Activated CD4-positive, CD25-positive, alpha-beta regulatory T cell treated with anti-CD3 and anti-CD28 coated beads, Interleukin-2, amount 50 U/mL, for 16 hours (primary cell): ENCODE results near the gene TPRG1.

Experiments used
- DNase-seq: peaks from one replicate; pipeline ENCODE4 v3.0.0-alpha.2; 2020; ENCODE audit warnings: low read depth, low spot score

The TPRG1 gene

DNA sequence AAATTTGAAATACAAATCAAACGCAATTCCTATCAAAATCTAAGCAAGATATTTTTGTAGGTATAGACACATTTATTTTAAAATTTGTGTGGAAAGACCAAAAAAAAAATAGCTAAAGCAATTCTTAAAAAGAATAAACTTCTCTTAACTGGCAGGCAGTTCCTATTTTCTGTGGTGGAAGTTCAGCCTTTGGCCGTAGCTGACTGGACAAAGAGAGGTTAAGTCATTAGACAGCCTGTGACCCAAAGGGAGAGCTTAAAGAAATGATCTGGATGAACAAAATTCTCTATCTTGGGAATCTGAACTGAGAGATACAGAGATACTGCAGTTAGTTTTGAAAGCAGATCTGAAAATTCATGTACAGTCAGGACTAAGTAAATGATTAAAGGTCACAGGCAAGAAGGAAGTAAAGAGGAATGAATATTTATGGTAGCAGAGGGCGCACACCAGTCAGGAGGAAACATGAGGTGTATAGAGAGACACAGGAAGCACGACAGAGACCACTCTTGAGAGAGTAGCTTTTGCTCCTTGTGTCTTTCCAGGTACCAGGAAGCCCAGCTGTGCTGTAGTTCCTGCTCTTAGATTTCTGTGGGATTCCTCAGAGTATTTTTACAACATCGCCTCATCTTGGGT lies 57.5 kb downstream of the TPRG1 start:
- DNase-seq, result no peak

DNA sequence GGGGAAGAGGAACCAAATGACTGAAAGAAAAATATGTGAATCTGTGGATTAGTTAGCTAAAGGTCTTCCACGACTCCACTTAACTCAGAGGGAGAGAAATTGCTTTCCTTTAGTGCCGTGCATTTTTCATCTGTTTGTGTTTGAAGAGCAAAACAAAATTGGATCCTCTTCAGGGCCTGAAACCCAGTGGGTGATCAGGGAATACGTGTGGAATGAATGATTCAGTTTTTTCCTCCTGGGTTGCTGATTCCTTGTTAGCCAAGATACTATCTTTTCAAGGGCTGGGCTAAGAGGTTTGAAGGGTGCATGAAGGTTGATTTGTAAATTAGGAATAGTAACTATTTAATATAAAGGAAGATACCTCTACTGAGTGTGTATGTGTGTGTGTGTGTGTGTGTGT lies 61.0 kb downstream of the TPRG1 start:
- no peak for DNase-seq

DNA sequence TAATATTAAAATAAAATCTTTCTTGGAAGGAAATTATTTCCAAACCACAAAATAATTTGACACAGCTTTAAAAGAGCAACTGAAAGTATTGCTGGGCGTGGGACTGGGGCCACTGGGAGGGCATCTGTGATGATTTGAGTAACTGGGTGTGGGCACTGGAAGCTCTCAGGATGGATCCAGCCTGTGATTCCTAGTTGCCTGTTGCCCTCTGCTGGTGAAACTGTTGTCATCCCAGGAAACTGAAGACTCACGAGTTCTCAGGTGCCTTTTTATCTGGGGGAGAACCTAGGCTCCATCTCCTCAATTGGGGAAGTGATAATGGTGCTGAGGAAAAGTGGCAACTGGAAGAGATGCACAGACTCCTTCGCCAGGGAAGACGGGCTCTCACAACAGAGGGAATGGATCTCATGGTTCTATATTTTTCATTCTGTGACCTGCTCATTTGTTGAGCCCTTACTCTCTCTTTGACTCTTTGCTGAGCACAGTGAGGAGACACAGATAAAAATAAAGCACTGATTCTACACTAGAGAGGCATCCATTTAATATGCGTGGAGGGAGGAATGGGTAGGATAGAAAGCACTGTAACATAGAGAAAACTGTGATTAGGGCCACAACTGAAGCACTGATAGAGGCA lies 61.6 kb downstream of the TPRG1 start:
- no peak for DNase-seq

- DNase-seq, result no peak
Measured at GRCh38 chr3:189235214-189235613, 63.4 kb downstream of the TPRG1 start.

DNA sequence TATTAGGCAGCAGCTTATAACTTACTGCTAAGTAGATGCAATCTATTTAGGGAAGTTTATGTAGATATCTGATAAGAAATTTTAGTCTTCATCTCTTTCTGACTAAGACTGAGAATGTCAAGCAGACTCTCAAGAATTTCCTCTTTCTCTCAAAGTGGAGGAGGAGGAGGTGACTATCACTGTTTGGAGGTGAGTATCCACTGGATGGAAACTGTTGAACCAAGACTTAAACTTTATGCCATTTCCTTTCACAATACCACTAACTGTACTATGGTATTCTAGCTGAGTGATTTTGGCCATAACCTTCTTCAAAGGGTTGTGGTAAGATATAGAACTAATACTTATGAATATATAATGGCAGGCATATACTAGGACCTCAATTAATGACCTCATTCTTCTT lies 64.6 kb downstream of the TPRG1 start:
- DNase-seq, result no peak

GRCh38 chr3:189237526-189237925 lies 65.8 kb downstream of the TPRG1 start:
- no peak for DNase-seq

DNA sequence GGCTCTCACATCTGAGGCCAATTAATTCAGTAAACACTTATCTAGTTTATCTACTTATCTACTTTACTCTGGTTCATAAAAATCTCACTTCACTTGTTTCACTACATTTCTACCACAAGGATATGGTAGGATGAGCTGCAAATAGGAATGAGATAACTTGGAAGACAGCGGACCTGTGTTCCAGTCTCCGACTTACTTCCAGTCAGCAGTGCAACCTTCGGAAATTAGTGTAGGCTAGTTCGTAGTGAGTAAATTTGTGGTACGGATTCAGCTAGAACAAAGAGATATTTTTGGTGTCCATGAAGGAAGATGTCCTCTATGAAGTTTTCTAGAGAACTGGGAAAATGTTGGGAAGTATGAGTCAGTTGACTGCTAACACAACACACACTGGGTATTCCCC lies 66.3 kb downstream of the TPRG1 start:
- DNase-seq, result no peak

DNA sequence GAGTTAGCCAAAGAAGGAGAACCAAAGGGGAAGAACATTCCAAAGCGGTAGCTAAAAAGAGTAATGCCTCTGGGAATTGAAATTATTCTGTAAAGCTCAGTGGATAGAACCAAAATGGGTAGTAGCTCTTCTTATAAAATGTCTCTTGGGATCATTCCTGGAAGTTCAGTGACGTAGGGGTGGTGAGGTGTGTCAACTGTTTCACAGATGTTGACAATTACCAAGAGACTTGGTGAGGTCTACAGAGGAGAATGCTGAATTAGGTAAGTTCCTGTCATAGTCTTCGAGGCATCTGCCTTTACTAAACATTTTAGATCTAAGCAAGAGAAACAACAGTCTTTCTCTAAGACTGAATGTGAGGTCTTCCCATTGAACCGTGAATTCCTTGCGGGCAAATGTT lies 67.8 kb downstream of the TPRG1 start:
- no peak for DNase-seq

- DNase-seq, result no peak
Measured at GRCh38 chr3:189249987-189250386, 78.2 kb downstream of the TPRG1 start.

GRCh38 chr3:189258261-189258660 lies 86.5 kb downstream of the TPRG1 start:
- DNase-seq, result no peak

- no peak for DNase-seq
Measured at GRCh38 chr3:189260556-189261493, 89.1 kb downstream of the TPRG1 start.

- DNase-seq, result no peak
Measured at GRCh38 chr3:189262746-189263145, 91.0 kb downstream of the TPRG1 start.

DNA sequence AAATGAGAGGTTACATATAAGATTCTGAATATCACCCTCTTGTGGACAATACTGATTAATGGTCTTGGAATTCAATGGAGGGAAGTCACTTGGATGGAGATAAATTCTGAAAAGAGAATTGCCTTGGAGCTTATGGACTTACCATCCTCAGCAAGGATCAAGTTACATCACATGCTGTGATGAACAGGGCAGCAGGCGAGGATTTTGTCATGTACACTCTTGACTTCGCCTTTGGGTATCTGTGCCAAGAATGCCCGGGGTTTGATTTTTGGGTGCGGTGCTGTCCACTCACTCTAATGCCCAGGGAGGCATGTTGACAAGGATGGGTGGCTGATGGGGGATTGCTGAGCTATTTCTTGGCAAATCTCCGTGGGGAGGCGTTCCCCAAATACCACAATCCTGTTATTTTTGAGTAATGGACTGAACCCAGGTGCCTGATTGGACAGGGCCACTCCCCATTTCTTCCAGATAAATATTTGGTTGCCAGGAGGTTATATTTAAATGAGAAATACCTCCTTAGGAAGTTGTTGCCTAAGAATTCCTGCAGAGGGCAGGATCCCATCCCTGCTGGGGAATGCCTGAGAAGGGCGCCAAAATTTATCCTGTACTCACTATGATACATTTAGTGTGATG lies 96.3 kb downstream of the TPRG1 start:
- no peak for DNase-seq

- DNase-seq, result no peak
Measured at GRCh38 chr3:189269365-189269764, 97.6 kb downstream of the TPRG1 start.

DNA sequence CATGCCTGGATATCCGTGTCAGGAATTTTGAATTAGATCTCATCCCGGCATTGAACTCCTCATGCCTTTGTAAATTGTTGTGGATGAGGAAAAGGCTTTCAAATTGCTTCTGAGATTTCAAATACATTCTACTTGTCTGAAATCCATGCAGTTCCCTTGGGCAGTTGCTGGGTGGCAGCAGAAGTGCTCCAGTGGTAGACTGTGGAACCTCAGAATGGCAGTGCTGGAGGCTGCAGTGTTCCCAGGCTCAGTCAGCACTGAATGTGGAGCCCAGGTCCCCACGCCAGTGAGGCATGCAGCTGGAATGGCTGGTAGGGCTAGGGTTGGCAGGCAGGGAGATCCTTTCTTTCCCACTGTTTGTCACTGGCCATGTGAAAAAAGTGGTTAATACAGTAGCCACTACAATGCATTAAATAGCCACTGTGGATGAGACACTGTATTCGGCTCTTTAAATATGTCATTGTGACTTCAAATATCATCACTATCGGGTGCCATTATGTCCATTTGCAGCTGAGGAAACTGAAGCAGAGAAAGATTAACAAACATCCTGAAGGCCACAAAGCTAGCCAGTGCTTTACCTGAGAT lies 98.6 kb downstream of the TPRG1 start:
- no peak for DNase-seq

DNA sequence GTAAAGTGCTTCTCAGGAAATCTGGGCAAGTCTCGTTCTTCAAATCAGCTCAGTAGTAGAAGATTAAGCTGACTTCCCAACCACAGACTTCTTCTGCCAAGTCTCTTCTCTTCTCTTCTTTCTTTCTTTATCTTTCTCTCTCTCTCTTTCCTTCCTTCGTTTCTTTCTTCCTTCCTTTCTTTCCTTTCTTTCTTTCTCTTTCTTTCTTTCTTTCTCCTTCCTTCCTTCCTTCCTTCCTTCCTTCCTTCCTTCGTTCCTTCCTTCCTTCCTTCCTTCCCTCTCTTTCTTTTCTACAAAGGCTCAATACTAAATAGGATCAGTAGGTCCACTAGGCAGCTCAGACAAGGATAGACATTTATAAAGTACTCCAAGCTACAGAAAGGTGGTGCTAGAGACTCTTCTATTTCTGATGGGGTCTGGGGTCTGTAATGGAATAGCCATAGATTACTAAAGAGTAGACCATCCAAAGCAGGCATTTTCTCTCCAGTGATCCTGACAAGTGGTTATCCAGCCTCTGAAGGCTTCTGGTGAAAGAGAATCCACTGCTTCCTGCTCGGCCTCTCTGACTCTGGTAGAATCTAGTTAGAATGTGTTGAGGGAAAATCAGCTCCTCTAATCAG lies 100.8 kb downstream of the TPRG1 start:
- no peak for DNase-seq

DNA sequence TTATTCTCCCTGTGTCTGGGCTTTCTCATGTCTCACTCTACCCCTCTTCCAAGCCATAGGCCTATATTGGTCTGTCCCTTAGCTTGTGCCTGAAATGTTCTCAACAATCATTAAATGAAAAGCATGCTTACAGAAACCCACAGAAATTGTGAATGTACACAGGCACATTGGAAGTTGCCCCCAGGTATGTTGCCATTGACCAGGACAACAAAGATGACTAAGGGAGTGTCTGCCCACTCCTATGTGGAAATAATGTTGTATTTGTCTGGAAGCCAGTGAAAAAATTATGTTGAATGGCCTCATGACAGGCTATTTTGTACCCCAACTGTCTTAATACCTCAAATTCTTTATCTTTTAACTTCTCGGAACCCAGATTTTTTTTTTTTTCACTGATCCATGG lies 102.0 kb downstream of the TPRG1 start:
- no peak for DNase-seq

- DNase-seq, result no peak
Measured at GRCh38 chr3:189275182-189275581, 103.4 kb downstream of the TPRG1 start.

- DNase-seq, result no peak
Measured at GRCh38 chr3:189275852-189276251, 104.1 kb downstream of the TPRG1 start.

- DNase-seq, result no peak
Measured at GRCh38 chr3:189276444-189277219, 104.9 kb downstream of the TPRG1 start.

DNA sequence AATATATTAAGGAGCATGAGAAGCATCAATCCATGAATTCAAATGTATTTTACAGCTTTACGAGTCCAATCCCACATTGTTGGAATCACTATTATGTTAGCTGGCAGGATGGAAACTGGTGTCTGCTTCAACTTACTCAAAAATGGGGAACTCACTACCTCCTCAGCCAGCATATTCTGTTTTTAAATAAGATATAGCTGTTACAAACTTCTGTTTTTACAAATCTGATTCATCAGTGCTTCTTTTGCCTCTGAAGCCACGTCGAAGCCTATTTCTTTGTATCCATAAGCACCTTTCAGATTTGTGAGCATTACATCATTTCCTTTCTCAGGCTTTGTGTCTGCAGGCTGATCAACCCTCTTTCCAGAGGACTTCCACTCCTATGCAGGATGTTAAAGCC lies 105.9 kb downstream of the TPRG1 start:
- DNase-seq, result no peak
